ENCODE results near the gene EXOC3L1.

GRCh38 chr16:67148656-67149275 is 41.2 kb downstream of the EXOC3L1 start:
- TF ChIP-seq POLR2A (IDR thresholded peaks at IDR 0.05) (no peak), CTCF (IDR thresholded peaks at IDR 0.05) (no peak)
